ENCODE results near the gene MLPH.

DNA sequence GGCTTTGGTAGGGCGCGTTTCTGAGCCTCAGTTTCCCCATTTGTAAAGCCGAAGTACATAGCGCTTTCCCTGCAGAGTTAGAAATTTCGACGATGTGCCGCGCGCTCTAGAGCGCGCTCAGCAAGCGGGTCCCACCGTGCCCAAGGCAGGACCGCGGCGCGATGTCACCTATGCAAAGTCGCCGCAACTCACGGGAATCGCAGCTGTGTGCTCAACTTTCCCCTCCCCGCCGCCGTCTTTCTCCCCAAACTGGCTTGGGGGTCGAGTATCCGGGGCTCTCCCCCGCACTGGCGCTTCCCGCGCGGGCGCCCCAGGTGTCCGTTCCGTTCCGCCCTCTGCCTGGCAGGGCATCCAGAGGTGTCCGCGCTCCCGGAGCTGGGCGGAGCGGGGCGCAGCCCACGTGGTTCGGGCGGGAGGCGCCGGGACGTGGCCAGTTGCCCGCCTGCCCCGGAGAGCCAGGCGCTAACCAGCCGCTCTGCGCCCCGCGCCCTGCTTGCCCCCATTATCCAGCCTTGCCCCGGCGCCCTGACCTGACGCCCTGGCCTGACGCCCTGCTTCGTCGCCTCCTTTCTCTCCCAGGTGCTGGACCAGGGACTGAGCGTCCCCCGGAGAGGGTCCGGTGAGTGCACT lies at the start of gene MLPH:
- TF ChIP-seq CTCF (IDR thresholded peaks at IDR 0.05; ENCODE audit: low read depth, low read length) (no peak), MYC (IDR thresholded peaks at IDR 0.05; ENCODE audit: low read depth, low read length) (no peak), POLR2A (IDR thresholded peaks at IDR 0.05; ENCODE audit: extremely low read depth, insufficient read length) (no peak)

Data from NB4 (cell line).